ENCODE results near the gene NUDT3.

The NUDT3 gene

DNA sequence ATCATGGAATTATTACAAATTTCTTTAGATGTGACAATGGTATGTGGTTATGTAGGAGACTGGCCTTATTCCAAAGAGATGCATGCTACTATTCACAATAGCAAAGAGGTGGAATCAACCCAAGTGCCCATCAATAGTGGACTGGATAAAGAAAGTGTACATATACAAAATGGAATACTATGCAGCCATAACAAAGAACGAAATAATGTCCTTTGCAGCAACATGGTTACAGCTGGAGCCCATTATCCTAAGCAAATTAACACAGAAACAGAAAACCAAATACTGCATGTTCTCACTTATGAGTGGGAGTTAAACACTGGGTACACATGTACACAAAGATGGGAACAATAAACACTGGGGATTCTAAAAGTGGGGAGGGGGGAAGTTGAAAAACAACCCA is 69.7 kb downstream of the NUDT3 start:
- no peak for DNase-seq (ENCODE audit: low spot score)

DNA sequence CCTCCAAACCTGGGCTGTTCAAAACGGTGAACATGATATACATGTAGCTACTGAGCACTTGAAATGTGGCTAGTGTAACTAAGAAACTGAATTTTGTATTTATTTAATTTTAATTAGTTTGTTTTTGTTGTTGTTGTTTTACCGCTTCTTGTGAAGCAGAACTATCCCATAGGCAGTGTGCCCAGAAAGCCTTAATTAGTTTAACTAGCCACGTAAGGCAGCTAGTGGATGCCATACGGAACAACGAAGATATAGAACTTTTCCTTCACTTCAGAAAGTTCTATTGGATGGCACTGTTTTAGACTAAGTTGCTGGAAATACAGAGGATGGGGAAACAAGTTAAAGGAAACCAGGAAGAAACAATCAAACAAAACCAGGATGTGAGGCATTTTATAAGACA is 70.6 kb downstream of the NUDT3 start:
- DNase-seq (ENCODE audit: low spot score): no peak

DNA sequence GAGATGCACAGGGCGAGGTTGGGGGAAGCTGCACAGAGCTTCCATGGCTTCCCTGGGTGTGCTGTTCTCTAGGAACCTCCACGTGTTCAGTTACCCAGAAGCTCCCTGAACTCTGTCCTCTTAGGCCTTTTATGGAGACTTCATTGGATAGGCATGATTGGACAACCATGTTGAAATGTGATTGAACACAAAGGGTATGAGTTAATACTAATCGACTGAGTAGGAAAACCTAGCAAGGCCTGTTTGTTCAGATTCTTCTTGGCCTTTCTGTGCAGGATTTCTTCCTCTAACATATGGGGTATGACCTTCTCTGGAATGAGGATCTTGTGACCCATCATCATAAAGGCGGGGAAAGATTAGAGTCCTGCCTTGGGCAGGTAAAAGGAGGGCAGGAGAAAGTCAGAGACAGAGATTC is 73.0 kb downstream of the NUDT3 start:
- no peak for DNase-seq (ENCODE audit: low spot score)

DNA sequence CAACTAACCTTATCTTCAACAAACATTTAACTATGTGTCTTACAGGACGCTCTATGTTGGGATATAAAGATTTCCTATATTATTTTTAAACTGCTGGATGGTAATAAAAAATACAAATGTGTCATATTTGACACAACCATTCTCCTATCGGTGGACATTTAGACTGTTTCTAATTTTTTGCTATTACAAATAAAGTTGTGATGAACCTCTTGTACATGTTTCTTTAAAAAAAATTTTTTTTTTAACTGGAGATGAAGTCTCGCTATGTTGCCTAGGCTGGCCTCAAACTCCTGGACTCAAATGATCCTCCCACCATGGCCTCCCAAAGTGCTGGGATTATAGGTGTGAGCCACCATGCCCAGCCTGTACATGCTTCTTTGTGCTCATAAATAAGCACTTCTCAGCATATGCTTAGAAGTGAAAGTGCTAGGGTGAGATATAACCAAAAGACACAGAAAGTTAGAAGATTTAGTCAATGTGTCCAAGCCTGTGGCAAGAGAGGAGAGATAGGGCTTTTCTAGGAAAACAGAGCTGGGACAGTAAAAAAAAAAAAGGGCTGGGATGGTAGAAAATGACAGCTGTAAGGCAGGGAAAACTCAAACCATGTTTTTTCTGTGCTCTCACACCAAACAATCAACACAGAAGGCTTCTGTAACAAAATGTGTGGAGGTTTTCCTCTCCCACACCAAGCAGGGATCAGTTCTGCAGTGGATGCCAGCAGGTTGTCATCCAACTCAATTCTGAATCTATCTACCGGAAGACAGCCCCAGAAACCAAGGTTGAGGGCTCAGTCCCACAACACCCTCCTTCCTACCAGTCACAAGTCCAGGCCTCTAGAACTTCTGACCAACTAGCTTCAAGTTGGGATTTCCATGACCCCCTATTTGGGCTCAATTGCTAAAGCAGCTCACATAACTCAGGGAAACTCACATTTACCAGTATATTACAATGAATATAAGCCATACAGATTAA is 73.7 kb downstream of the NUDT3 start:
- DNase-seq (ENCODE audit: low spot score): no peak

DNA sequence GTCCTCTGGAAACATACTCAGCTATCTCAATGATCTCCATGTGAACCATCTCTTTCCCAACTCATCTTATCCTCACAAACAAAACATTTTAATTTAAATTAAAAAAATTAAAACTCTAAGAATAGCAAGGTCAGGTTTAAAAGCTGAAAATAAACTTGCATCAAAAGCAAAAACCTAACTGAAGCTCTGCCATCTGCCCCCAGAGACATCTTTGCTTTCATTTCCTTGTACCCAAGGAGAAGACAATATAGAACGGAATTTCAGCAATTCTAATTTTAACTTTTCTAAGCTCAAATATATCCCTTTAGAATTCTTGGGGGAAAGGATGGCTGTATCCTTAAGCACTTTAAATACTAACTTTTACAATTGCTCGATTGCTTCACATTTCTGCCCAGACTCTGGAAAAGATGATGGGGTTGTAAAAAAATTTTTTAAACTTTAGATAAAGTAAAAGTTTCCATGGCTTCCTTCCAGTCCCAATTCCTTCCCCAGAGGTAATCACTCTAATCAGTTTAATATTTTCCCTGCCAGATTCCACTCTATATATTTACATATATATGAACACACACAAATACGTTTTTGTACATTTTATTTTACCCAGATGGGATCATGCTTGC is 74.5 kb downstream of the NUDT3 start:
- no peak for DNase-seq (ENCODE audit: low spot score)

DNA sequence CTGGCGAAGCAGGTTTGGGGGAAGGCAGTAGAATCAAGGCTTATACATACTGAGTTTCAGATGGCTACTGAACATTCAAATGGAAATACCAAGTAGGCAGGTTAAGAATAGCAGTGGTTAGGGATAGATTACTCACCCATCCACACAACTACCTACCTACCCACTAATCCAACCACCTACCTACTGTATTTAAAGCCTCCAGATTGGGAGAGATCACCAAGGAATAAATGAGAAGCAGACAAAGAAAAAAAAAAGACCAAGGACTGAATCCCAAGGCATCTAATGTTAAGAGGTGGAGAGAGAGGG is 75.3 kb downstream of the NUDT3 start:
- DNase-seq (ENCODE audit: low spot score): no peak

DNA sequence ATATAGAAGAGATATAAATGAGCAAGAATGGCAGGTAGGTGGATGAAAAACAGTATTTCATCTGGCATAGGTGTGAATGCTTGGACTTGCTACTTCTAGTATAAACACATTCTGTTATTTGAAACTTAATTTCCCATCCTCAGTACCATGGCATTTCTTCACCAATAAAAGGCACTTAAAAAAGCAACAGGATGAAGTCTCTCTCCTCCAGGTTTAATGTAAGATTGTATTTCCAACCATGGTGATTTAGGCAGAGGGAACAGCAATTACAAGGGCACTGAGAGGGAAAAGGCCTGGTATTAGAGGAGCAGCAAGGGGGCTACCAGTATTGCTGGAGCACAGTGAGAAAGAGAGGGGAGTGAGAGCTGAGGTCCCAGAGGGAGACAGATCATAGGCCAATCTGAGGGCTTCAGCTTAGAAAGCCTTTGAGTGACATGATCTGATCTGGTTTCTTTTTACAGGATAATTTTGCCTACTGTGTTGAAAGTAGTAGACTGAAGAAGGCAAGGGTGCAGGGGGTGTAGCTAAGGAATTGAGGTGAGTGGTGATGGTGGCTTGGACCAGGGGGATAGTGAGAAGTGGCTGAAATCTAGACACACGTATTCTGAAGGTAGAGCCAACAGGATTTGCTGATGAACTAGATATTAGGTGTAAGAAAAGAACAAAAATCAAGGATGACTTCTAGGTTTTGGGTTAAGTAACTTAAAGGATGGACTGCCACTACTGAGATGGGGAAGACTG is 75.9 kb downstream of the NUDT3 start:
- DNase-seq (ENCODE audit: low spot score): no peak

DNA sequence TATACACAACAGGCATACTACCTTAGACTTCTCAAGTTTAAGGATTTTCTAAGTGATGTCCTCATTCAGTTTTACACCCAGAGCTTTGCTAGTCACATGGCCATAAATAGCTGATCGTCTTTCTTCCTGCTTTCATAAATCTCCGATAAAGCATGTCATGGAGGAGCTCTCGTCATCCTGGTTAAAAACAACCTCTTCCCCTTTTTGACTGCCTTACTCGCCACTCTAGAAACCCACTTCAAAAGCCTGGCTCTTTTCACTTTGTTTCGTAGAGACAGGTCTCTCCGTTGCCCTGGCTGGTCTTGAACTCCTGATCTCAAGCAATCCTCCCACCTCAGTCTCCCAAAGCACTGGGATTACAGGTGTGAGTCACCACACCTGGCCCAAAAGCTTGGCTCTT is 76.7 kb downstream of the NUDT3 start:
- DNase-seq (ENCODE audit: low spot score): no peak

DNA sequence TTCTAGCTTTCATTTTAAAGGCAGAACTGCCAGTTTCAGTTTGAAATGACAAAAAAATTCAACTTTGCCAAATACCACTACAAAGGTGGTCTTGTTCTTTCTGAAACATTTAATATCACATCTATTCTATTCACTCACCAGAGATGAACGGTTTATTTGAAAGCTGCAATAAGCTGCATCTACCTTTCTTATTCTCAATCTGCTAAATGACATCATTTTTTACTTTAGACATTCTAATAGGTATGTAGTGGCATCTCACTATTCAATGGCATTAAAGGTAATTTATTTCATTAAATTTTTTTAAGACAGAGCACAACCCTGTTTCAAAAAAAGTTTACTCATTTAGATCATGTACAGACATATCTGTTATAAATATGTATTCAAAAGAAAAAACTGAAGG is 77.2 kb downstream of the NUDT3 start:
- no peak for DNase-seq (ENCODE audit: low spot score)

DNA sequence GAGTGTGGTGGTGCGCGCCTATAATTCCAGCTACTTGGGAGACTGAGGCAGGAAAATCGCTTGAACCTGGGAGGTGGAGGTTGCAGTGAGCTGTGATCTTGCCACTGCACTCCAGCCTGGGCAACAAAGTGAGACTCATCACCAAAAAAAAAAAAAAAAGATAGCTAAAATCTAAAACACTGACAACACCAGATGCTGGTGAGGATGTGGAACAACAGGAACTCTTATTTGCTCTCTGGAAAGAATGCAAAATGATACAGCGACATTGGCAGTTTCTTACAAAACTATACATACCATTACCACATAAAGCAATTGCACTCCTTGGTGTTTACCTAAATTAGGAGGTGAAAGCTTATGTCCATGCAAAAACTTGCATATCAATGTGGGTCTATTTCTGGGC is 80.2 kb downstream of the NUDT3 start:
- no peak for DNase-seq (ENCODE audit: low spot score)

DNA sequence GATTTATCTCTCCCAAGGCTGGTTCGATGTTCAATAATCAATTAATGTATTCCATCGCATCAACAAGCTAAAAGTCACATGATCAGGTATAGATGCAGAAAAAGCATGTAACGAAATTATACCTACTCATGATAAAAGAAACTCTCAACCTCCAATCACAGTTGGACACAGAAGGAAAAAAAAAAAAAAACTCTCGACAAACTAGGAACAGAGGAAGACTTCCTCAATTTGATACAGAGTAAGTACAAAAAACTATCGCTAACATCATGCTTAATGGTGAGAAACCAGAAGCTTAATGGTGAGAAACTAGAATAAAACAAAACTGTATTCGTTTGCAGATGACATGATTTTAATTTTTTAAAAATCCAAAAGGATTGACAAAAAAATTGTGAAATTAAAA is 81.7 kb downstream of the NUDT3 start:
- no peak for DNase-seq (ENCODE audit: low spot score)

DNA sequence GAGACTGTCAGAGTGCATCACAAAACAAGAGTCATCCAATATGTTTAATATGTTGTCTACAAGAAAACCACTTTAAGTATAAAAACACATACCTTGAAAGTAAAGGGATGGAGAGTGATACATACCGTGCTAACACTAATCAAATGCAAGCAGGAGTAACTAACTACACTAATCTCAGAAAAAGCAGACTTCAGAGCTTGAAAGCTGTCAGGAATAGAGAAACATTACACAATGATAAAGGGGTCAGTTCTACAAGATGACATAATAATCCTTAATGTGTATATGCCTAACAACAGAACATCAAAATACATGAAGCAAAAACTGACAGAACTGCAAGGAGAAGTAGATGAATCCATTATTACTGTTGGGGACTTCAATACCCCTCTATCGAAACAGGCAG is 84.0 kb downstream of the NUDT3 start:
- DNase-seq (ENCODE audit: low spot score): no peak

DNA sequence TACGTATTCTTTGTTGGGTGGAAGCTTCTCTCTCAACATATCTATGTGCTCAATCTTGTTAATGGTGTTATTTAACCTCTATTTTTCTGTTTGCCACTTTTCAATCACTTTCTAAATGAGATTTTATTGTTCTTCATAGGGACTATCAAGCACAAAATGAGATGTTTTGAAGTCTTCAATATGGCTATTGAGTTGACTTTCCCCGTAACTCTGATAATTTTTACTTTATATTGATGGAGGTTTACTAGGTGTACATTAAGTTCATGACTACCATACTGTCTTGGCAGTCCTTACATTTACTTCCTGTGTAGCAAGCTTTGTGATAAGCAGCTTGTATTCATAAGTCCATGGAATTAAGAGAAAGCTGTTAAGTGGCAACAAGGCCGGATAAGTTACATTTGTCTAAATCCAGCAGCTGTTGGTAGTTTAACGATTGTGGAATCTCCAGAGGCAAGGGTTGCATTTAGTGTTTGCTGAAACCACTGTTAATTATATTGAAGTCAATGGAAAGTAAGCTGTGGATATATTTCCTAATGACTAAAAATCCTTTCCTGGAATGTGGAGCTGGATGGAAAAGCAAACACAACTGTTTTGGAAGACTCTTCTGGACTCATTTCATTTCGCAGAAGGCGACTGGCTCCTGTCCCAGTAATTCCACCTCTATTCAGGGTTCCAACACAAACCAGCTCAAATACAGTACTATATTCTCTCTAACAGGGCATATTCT is 86.3 kb downstream of the NUDT3 start:
- DNase-seq (ENCODE audit: low spot score): no peak

DNA sequence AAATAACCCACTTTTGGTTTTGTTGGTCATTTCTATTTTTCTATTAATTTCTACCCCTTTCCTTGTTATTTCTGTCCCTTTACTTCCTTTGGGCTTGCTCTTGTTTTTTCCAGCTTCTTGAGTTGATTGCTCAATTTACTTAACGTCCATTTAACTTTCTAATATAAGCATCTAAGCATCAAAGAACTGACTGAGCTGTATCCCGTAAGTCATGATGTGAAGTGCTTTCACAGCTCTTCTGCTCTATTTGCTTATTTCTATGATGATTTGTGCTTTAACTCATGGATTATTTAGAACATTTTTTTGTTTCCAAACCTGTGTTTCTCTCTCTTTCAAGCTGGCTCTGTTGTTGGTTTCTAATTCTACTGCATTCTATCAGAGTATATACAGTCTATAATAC is 87.0 kb downstream of the NUDT3 start:
- no peak for DNase-seq (ENCODE audit: low spot score)

DNA sequence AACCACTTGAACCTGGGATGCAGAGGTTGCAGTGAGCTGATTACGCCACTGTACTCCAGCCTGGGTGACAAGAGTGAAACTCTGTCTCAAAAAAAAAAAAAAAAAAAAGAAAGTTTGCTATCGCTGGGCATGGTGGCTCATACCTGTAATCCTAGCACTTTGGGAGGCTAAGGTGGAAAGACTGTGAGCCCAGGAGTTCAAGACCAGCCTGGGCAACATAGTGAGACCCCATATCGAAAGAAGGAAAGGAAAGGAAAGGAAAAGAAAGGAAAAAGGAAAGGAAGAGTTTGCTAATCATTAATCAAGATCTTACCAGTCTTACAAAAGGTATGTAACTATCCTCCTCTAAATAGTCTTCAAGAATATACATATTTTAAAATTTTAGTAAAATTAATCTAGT is 88.3 kb downstream of the NUDT3 start:
- DNase-seq (ENCODE audit: low spot score): no peak

DNA sequence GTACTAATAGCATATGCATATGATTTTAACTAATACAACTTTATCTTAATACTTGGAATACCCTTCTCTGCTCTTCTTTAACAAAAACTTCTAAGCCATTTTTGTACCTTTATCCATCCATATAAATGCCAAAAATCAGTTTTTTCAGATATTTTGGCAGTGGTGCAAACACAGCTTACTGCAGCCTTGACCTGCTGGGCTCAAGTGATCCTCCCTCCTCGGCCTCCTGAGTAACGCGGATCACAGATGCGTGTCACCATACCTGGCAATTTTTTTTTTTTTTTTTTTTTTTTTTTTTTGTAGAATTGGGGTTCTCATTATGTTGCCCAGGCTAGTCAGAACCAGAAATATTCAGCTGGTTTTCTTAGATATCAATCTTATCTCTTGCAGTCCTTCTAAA is 89.5 kb downstream of the NUDT3 start:
- DNase-seq (ENCODE audit: low spot score): no peak

DNA sequence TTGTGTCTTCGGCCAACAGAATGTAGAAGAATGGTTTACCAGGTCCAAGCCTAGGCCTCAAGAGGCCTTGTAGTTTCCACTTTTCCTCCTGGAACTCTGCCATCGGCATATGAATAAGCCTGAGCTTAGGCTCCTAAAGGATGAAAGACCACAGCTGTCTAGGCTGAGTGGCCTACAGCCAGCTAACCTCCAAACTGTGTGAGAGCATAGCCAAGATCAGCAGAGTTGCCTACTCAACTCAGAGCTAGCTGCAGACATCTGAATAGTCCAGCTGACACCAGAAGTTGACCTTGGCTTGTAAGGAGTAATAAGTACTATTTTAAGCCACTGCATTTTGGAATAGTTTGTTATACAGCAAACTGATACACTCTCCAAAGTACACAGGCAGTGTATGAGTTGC is 91.1 kb downstream of the NUDT3 start:
- peak; percentile 57 for DNase-seq (ENCODE audit: low spot score)

DNA sequence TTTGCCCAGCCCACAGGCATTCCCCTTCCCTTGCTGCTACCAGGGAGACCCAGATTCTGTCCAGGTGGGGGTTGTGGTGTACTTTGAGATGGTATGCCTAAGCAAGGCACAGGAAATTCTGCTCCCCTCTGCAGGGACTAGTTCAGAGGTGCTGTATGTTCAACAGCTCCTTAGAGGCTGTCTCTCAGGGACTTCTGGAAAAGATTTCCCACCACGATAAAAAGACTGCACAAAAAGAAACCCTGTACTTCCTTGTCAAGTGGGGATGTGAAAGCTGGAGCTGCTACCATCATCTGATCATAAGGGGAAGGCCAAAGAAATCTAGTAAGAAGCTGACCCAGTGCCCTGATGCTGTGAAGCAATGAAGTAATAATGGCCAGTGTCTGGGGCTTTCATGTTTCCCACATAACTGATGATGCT is 92.1 kb downstream of the NUDT3 start:
- no peak for DNase-seq (ENCODE audit: low spot score)

DNA sequence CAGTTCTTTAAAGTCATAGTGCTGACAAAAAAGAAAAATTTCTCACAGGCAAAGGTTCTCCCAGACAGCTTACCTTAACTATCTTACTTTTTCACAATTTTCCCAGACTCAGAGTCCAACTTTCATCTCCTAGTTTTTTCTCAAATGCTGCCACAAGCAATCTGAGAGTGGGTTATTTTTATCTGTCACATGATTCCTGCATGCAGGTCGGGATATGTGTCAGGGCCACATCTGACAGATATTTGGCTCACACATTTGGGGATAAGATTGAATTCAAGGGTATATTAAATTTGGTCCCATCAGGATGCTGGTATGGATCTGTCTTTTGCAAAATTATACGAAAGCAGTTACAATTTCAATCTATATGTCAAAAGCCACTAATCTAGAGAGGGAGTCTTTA is 93.5 kb downstream of the NUDT3 start:
- no peak for DNase-seq (ENCODE audit: low spot score)

DNA sequence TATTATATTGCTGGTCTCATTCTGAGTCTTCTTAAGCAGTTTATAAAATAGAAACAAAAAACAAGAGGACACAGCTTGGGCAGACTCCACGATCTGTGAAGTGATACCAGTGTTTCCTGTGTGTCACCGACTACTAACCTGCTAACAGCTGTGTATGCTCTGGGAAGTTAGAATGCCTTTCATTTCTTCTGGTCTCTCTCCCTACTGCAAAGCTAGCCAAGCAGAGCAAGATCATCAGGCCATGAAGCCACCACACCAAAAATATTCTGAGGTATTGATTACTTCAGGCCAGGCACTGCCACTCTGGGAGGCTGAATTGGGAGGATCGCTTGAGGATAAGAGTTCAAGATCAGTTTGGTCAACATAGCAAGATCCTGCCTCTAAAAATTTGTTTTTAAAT is 96.7 kb downstream of the NUDT3 start:
- DNase-seq (ENCODE audit: low spot score): no peak

DNA sequence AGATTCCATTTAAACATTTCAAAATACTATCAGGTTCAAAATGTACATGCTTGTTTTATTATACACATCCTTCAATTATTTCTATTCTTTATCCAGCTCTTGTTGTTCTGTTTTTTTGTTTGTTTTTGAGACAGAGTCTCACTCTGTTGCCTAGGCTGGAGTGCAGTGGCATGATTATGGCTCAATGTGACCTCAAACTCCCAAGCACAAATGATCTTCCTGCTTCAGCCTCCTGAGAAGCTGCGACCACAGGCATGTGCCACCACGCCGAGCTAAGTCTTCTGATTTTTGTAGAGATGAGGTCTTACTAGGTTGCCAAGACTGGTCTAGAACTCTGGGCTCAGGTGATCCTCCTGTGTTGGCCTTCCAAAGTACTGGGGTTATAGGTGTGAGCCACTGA is 99.5 kb downstream of the NUDT3 start:
- DNase-seq (ENCODE audit: low spot score): no peak

DNA sequence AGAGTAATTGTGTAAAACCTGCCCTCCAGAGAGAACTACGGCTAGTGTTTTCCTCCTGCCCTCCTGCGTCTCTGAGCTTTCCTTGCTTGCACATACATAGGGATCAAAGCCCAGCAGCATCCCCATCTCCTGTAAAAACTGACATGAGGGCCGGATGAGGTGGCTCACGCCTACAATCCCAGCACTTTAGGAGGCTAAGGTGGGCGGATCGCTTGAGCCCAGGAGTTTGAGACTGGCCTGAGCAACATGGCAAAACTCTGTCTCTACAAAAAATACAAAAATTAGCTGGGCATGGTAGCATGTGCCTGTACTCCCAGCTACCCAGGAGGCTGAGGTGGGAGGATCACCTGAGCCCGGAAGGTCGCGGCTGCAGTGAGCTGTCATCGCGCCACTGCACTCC is 103.3 kb downstream of the NUDT3 start:
- no peak for DNase-seq (ENCODE audit: low spot score)

DNA sequence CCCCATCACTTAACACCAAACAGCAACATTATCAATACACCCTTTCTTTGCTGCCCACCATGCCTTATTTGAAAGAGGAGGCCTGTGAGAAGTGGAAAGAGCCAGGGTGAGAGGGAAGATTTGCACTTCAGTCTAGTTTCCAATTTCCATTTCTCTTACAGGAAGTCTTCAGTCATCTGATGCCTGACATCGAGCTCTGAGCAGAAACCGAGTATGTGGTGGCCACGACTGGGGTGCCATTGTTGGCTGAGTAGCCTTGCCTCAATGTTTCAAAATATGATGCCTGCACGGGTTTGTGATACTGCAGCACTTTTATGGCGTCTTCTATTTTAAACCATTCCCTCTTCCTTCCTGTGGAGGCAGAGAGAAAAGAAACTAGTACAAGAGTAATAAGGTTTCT is 103.9 kb downstream of the NUDT3 start:
- DNase-seq (ENCODE audit: low spot score): no peak

All from AG08396 (cell line).